GM23248 (cell line): ENCODE measurements around the gene ZBED2. TPM values are rescaled to one million over a fixed set of nuclear protein-coding genes. Genes with fewer than 3 reads are reported as not detected.

ENCODE experiments used
- DNase-seq: peaks from one replicate; pipeline ENCODE4 v3.0.0-alpha.2; 2015
- H2AFZ ChIP-seq: fragments of 200-600 bp; sonication (generic); 2 replicates; pipeline ENCODE4 v1.6.1; 2016; ENCODE audit warnings: antibody characterized with exemption
- H3F3A ChIP-seq: fragments of 200-600 bp; sonication (generic); 2 replicates; pipeline ENCODE4 v1.6.1; 2016; ENCODE audit warnings: mild to moderate bottlenecking, antibody characterized with exemption, mixed run types; ENCODE audit not compliant: insufficient read depth
- H3K27ac ChIP-seq: fragments of 200-600 bp; sonication (generic); 2 replicates; pipeline ENCODE4 v1.5.1; 2016; ENCODE audit warnings: mild to moderate bottlenecking
- H3K27me3 ChIP-seq: fragments of 200-600 bp; sonication (generic); replicated peaks from 2 replicates; pipeline ENCODE4 v1.6.1; 2016; ENCODE audit warnings: mild to moderate bottlenecking; ENCODE audit not compliant: insufficient read depth
- H3K36me3 ChIP-seq: fragments of 200-600 bp; sonication (generic); 2 replicates; pipeline ENCODE4 v1.6.1; 2016; ENCODE audit warnings: low read depth, mild to moderate bottlenecking
- H3K4me1 ChIP-seq: fragments of 200-600 bp; sonication (generic); 2 replicates; pipeline ENCODE4 v1.6.1; 2016; ENCODE audit warnings: mild to moderate bottlenecking; ENCODE audit not compliant: insufficient read depth
- H3K4me2 ChIP-seq: fragments of 200-600 bp; sonication (generic); one replicate; pipeline ENCODE4 v1.6.1; 2016; ENCODE audit warnings: mild to moderate bottlenecking; ENCODE audit not compliant: unreplicated experiment
- H3K4me3 ChIP-seq: fragments of 200-600 bp; sonication (generic); 2 replicates; pipeline ENCODE4 v1.5.1; 2016; ENCODE audit warnings: mild to moderate bottlenecking
- H3K79me2 ChIP-seq: fragments of 200-600 bp; sonication (generic); 2 replicates; pipeline ENCODE4 v1.6.1; 2016; ENCODE audit warnings: mild to moderate bottlenecking; ENCODE audit not compliant: insufficient read depth
- H3K9ac ChIP-seq: fragments of 200-600 bp; sonication (generic); 2 replicates; pipeline ENCODE4 v1.6.1; 2016; ENCODE audit warnings: mild to moderate bottlenecking
- H3K9me2 ChIP-seq: fragments of 200-600 bp; sonication (generic); 2 replicates; pipeline ENCODE4 v1.6.1; 2016; ENCODE audit warnings: mixed run types, mild to moderate bottlenecking, moderate library complexity; ENCODE audit not compliant: insufficient read depth
- H3K9me3 ChIP-seq: fragments of 200-600 bp; sonication (generic); one replicate; pipeline ENCODE4 v1.6.1; 2017; ENCODE audit warnings: low read depth
- H4K20me1 ChIP-seq: fragments of 200-600 bp; sonication (generic); 2 replicates; pipeline ENCODE4 v1.6.0; 2016; ENCODE audit not compliant: insufficient read depth
- EZH2 ChIP-seq: fragments of 200-600 bp; sonication (generic); IDR thresholded peaks from 2 replicates; pipeline ENCODE4 v1.6.1; 2018; ENCODE audit warnings: antibody characterized with exemption, mild to moderate bottlenecking; ENCODE audit not compliant: insufficient read depth, poor library complexity, severe bottlenecking
- EZH2phosphoT487 ChIP-seq: fragments of 200-600 bp; sonication (generic); IDR thresholded peaks from 2 replicates; pipeline ENCODE4 v1.6.1; 2018; ENCODE audit warnings: antibody characterized with exemption, moderate library complexity, mild to moderate bottlenecking, low read depth; ENCODE audit not compliant: insufficient read depth
- WGBS, 2 experiments: methylation state at CpG; one replicate each; pipeline ENCODE4 v1.1.6; 2015 to 2017; ENCODE audit warnings: low lambda C conversion rate in 2 of 2, low coverage in 1 of 2; ENCODE audit errors: missing lambda C conversion rate in 2 of 2; 5-methylcytosine and 5-hydroxymethylcytosine counted together
- in situ Hi-C: fragments of 300-500 bp; cut with MboI; formaldehyde crosslinking; loops from 2 replicates; pipeline ENCODE4 v1.15.0; 2020
- polyA plus RNA-seq: library from polyadenylated mRNA; unstranded; fragments of >200 nt; fragmentation: Nextera tagmentation; extraction: Ambion mirVana; gene quantifications from 2 replicates; pipeline ENCODE4 v1.2.1, GENCODE V29; 2016
- total RNA-seq: library from RNA; depleted of rRNA; stranded (reverse); fragments of >200 nt; shearing (Covaris generic); gene quantifications from 2 replicates; pipeline ENCODE4 v1.2.3, GENCODE V29; 2014

The ZBED2 gene
- total and polyA plus RNA-seq, 2 experiments from 2014 or later = not detected

DNA sequence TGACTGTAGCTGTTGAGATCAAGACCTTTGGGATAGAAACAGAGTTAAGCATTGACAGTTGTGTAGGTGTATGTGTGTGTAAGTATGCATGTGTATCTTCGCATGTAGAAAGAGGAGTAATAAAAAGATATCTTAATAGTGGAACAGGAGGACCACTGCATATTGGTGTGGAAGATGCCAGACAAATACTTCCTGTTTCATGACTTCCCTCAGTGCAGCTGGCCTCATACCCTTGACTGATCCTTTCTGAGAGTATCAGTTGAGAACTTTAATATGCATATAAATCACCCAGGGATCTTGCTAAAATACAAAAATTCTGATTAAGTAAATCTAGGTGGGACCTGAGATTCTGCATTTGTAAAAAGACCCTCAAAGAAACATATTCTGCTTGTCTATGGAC lies 8.5 kb upstream of the ZBED2 start:
- Histone ChIP-seq H3K4me2 (no peak overlapping the region), H3K4me1 (peaks cover 8% of the 10 kb centered on the region; the same call in 1 of the 2 replicates), H3K4me3 (no peak overlapping the region), H3F3A (no peaks in the 10 kb centered on the region), H2AFZ (no peak overlapping the region), H3K9me3 (no peaks in the 10 kb centered on the region), H3K27ac (no peak overlapping the region), H3K79me2 (no peaks in the 10 kb centered on the region), H3K27me3 (no peaks in the 10 kb centered on the region), H3K9ac (no peak overlapping the region), H4K20me1 (no peaks in the 10 kb centered on the region), H3K36me3 (no peaks in the 10 kb centered on the region), H3K9me2 (no peaks in the 10 kb centered on the region)
- DNase-seq = no peak
- in situ Hi-C loops = no loop called here
- no peak for TF ChIP-seq EZH2
- no peak for TF ChIP-seq EZH2phosphoT487
- WGBS, 2 experiments = 71 to 83% methylated on average over 1 of the region's 1 CpG

DNA sequence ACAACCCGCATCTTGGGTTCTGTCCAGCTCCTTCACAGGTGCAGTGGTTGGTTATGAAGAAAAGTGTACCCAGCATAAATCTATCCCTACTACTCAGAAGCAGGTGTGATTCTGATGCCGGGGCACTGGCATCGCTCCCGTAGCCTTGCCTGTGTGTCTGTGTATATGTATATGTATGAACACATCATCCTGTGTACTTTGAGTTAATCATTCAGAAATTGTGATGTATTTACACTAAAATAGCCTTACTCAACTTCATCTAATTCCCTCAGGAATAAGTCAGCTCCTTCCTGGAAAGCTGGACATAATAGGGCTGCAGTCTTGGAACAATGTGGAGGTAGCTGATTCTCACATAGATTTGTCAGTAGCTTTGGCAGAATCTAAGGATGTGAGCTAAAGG lies 6.7 kb upstream of the ZBED2 start:
- no peaks in the 10 kb centered on the region for H3F3A ChIP-seq
- H3K4me3 ChIP-seq = no peak overlapping the region
- no peak overlapping the region for H3K4me2 ChIP-seq
- no peaks in the 10 kb centered on the region for H3K9me3 ChIP-seq
- TF ChIP-seq EZH2phosphoT487 (no peak), EZH2 (no peak)
- no peaks in the 10 kb centered on the region for H3K36me3 ChIP-seq
- H3K9ac ChIP-seq = no peak overlapping the region
- H4K20me1 ChIP-seq = no peaks in the 10 kb centered on the region
- H3K27ac ChIP-seq = no peak overlapping the region
- H3K9me2 ChIP-seq = no peaks in the 10 kb centered on the region
- 70 to 77% methylated on average over 4 of the region's 4 CpGs for WGBS, 2 experiments
- in situ Hi-C loops = no loop called here
- H2AFZ ChIP-seq = no peak overlapping the region
- no peaks in the 10 kb centered on the region for H3K27me3 ChIP-seq
- no peak for DNase-seq
- no peaks in the 10 kb centered on the region for H3K79me2 ChIP-seq
- H3K4me1 ChIP-seq = peaks cover 12% of the 10 kb centered on the region; the same call in 1 of the 2 replicates

DNA sequence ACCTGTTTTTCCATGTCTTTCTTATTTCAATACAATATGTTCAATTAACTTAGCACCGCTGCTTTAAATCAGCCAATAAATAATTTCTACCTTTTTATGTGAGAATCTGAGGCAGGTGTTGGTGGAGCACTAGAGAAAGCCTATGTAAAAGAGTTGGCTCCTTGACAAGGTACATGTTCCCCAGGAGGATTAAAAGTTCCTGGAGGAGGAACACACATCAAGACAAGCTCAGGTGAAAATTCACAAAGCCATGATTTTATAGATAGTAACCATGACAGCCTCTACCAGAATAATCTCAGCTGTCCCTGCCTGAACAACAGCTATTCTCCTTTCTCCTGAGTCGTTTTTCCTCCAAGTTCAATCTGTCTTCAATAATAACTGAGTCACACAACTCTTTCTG lies 3.4 kb upstream of the ZBED2 start:
- Histone ChIP-seq H3K4me3 (no peak overlapping the region), H3K27ac (no peak overlapping the region), H3K4me2 (no peak overlapping the region), H3K9ac (no peak overlapping the region), H3K27me3 (no peaks in the 10 kb centered on the region), H3K9me3 (no peaks in the 10 kb centered on the region), H3K36me3 (no peaks in the 10 kb centered on the region), H3K79me2 (no peaks in the 10 kb centered on the region), H3K9me2 (no peaks in the 10 kb centered on the region), H3K4me1 (peaks cover 21% of the 10 kb centered on the region), H3F3A (peaks cover 13% of the 10 kb centered on the region), H4K20me1 (no peaks in the 10 kb centered on the region), H2AFZ (no peak overlapping the region)
- TF ChIP-seq EZH2 = no peak
- TF ChIP-seq EZH2phosphoT487 = no peak
- no peak for DNase-seq
- 32 to 49% methylated on average over 2 of the region's 2 CpGs for WGBS, 2 experiments
- in situ Hi-C loops = no loop called here

DNA sequence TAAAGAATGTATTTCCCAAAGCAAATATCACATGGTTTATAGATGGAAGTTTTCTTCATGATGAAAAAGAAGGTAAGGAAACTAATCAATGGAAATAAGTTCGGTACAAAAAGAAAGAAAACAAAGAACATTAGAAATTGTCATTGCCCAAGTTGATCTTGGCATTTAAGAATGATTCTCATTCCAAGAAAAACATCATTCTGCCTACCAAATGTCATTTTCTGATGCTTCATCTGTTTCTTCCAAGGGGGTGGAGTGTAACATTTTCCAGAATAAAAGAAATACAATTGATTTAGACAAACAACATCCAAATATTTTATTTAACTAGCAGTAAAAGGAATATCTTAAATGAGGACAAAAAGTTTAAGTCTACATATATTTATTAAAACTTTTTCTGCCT lies 3.0 kb upstream of the ZBED2 start:
- no peak for TF ChIP-seq EZH2phosphoT487
- TF ChIP-seq EZH2 = no peak
- no peaks in the 10 kb centered on the region for H3K79me2 ChIP-seq
- H3K4me1 ChIP-seq = peaks cover 25% of the 10 kb centered on the region
- no peaks in the 10 kb centered on the region for H3K27me3 ChIP-seq
- H4K20me1 ChIP-seq = no peaks in the 10 kb centered on the region
- H3F3A ChIP-seq = peaks cover 13% of the 10 kb centered on the region
- H3K27ac ChIP-seq = no peak overlapping the region
- no peak overlapping the region for H3K4me2 ChIP-seq
- no peaks in the 10 kb centered on the region for H3K36me3 ChIP-seq
- no peak for DNase-seq
- no peak overlapping the region for H2AFZ ChIP-seq
- no peak overlapping the region for H3K9ac ChIP-seq
- no peak overlapping the region for H3K4me3 ChIP-seq
- H3K9me2 ChIP-seq = no peaks in the 10 kb centered on the region
- no peaks in the 10 kb centered on the region for H3K9me3 ChIP-seq
- in situ Hi-C loops = no loop called here
- WGBS, 2 experiments = 31 to 45% methylated on average over 1 of the region's 1 CpG

DNA sequence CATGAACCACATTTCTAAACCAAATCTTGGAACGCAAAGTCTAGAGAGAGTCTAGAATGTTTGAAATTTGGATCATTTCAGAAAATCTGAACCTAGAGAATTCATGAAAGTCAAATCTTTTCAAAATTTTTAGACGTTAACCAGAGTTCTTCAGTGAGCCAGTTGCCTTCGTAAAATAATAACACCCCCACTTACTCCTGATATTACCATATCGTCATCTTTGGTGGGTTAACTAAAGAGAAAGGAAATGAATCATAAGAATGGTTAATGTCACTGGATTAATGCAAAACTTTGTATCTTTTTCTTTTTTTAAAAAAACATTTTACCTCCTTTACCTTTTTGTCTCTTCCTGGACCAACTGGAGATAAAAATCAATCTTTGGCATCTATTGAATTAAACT lies 1.2 kb upstream of the ZBED2 start:
- H3K36me3 ChIP-seq = no peaks in the 10 kb centered on the region
- H3K27ac ChIP-seq = no peak overlapping the region
- no peaks in the 10 kb centered on the region for H3K9me3 ChIP-seq
- no peak overlapping the region for H3K4me2 ChIP-seq
- 55 to 63% methylated on average over 4 of the region's 4 CpGs for WGBS, 2 experiments
- in situ Hi-C loops = no loop called here
- TF ChIP-seq EZH2phosphoT487 = no peak
- TF ChIP-seq EZH2 = no peak
- no peaks in the 10 kb centered on the region for H3K9me2 ChIP-seq
- no peak overlapping the region for H3K9ac ChIP-seq
- no peak overlapping the region for H3K4me3 ChIP-seq
- no peak for DNase-seq
- no peaks in the 10 kb centered on the region for H3K27me3 ChIP-seq
- no peaks in the 10 kb centered on the region for H4K20me1 ChIP-seq
- H3K79me2 ChIP-seq = no peaks in the 10 kb centered on the region
- peaks cover 41% of the 10 kb centered on the region for H3K4me1 ChIP-seq
- H3F3A ChIP-seq = peaks cover 19% of the 10 kb centered on the region
- H2AFZ ChIP-seq = no peak overlapping the region
